Suppressor macrophage treated with lipopolysaccharide for 4 hours (primary cell): ENCODE data around the gene DCTPP1.

Experiments
- DNase-seq: peaks from one replicate; pipeline ENCODE4 v3.0.0-alpha.2; 2020

The DCTPP1 gene

GRCh38 chr16:30380072-30380802 lies 49.6 kb downstream of the DCTPP1 start:
- DNase-seq = no peak

DNA sequence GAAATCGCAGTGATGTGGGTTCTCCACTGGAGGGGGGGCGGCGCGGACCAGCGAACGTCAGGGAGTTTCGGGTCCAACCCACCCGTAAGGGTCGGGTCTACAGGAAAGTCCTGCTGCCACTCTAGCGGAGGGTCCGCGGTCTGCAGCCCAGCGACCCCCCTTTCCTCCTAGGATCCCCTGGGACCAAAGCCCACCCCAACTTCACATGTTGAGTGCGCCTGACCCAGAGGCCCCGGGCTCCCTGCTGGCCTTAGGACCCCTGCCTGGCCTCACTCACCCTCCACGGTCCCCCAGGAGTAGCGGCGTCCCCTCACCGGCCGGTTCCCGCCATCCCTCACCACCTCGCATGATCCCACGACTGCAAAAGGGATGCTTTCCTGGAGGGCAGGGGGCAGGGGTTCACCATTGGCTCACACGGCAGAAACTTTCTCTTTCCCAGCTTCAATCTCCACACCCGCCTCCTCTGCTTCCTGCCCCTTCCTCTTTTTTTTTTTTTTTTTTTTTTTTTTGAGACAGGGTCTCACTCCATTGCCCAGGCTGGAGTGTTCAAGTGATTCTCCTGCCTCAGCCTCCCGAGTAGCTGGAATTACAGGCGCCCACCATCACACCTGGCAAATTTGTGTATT lies 50.6 kb downstream of the DCTPP1 start:
- no peak for DNase-seq

- peak; percentile 99 for DNase-seq
These were observed 51.3 kb downstream of the DCTPP1 start for GRCh38 chr16:30378236-30379157.

DNA sequence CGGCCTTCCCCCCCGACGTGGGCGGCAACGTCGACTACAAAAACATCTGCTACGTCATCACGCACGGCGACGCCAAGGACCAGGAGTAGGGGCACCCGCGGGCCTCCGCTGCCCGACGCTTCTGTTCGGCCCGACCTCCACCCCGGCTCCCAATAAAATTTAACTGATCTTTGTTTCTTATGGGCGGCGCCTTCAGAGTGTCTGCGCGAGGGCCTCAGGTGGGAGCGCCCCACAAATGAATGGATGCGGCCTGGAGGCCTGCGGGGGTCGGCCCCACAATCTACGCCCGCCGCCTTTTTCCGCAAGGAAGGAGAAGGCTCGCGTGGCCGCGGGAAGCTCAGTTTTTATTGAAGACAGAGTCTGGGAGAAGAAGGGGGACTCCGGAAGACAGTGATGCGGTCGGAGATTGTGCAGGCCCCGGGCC lies 52.0 kb downstream of the DCTPP1 start:
- peak; percentile 78 for DNase-seq

- DNase-seq = no peak
These were observed 52.6 kb downstream of the DCTPP1 start for GRCh38 chr16:30377050-30377811.

- no peak for DNase-seq
These were observed 53.3 kb downstream of the DCTPP1 start for GRCh38 chr16:30376461-30376902.

GRCh38 chr16:30375864-30376263 lies 54.0 kb downstream of the DCTPP1 start:
- DNase-seq = no peak

- DNase-seq = no peak
These were observed 55.3 kb downstream of the DCTPP1 start, which contains the start of gene MYL11 for GRCh38 chr16:30374538-30374937. TSS of gene MYL11 (plus strand) at chr16:30374802. CDS start at chr16:30374858, 56 bp downstream.
